ENCODE results near the gene TMCC3. TPM values are rescaled to one million over a fixed set of nuclear protein-coding genes. Genes with fewer than 3 reads are reported as not detected.

TMCC3 gene
- total and polyA plus RNA-seq, 2 experiments from 2014 or later = 1.4 to 3.6 TPM

DNA sequence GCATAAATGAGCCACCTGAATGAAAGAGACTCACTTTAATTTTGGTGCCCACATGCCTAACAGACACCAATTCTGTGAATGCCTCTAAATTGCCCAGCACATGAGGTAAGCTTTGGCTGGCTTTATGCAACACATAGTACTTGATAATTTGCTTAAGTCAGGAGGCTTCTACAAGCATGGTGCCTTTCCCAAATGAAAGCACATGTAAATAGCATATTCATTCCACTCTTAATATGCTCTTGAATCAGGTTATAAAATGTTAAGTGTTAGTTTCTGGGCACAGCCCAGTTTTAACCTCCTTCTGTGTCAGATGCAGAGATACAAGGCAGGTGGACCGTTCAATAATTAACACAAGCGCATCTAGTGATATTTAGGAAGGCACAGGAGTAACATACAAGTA, 15.6 kb downstream of the TMCC3 start:
- Histone ChIP-seq H4K20me1 (replicated peaks; ENCODE audit: insufficient read depth) (no peaks in the 10 kb centered on the region), H3K36me3 (ENCODE audit: insufficient read depth) (no peaks in the 10 kb centered on the region), H3K27ac (ENCODE audit: low read depth) (no peak overlapping the region; the same call in 1 of the 2 replicates), H3K27me3 (ENCODE audit: insufficient read depth) (no peaks in the 10 kb centered on the region), H3K4me3 (no peak overlapping the region), H3K79me2 (replicated peaks; ENCODE audit: insufficient read depth) (0 out of 2 replicates have a peak, but pooled peaks cover 3% of the 10 kb centered on the region), H3K4me2 (no peak overlapping the region), H2AFZ (no peak overlapping the region), H3F3A (replicated peaks; ENCODE audit: low read depth) (no peaks in the 10 kb centered on the region), H3K9me2 (ENCODE audit: insufficient read depth) (no peaks in the 10 kb centered on the region), H3K4me1 (ENCODE audit: insufficient read depth) (no peaks in the 10 kb centered on the region)
- H3K27me3 Mint-ChIP-seq (ENCODE audit: insufficient read depth, low read depth, poor library complexity) = no peaks in the 10 kb centered on the region
- H3K36me3 Mint-ChIP-seq (ENCODE audit: low read depth) = no peaks in the 10 kb centered on the region
- no peak overlapping the region for H3K4me3 Mint-ChIP-seq
- no peak for ATAC-seq
- no peaks in the 10 kb centered on the region for H3K9me3 Mint-ChIP-seq
- DNase-seq (ENCODE audit: low spot score) = no peak
- TF ChIP-seq, protein P1, sequence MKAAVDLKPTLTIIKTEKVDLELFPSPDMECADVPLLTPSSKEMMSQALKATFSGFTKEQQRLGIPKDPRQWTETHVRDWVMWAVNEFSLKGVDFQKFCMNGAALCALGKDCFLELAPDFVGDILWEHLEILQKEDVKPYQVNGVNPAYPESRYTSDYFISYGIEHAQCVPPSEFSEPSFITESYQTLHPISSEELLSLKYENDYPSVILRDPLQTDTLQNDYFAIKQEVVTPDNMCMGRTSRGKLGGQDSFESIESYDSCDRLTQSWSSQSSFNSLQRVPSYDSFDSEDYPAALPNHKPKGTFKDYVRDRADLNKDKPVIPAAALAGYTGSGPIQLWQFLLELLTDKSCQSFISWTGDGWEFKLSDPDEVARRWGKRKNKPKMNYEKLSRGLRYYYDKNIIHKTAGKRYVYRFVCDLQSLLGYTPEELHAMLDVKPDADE (IDR thresholded peaks at IDR 0.05) = no peak
- TF ChIP-seq JUNB (IDR thresholded peaks at IDR 0.05; ENCODE audit: unreplicated experiment) (no peak), EZH2phosphoT487 (IDR thresholded peaks at IDR 0.05; ENCODE audit: unreplicated experiment) (no peak), NANOG (IDR thresholded peaks at IDR 0.05; ENCODE audit: borderline replicate concordance) (no peak), EZH2 (IDR thresholded peaks at IDR 0.05; ENCODE audit: low read depth, unreplicated experiment) (no peak), CREB1 (CRISPR knock-in tag; IDR thresholded peaks at IDR 0.05; ENCODE audit: low read depth) (no peak), POLR2AphosphoS5 (IDR thresholded peaks at IDR 0.05; ENCODE audit: low read depth) (no peak), ZNF331 (CRISPR knock-in tag; IDR thresholded peaks at IDR 0.05; ENCODE audit: low read depth) (no peak), ZNF114 (CRISPR knock-in tag; IDR thresholded peaks at IDR 0.05) (no peak), STAT1 (IDR thresholded peaks at IDR 0.05; ENCODE audit: unreplicated experiment) (no peak)
- TF ChIP-seq, protein P2, sequence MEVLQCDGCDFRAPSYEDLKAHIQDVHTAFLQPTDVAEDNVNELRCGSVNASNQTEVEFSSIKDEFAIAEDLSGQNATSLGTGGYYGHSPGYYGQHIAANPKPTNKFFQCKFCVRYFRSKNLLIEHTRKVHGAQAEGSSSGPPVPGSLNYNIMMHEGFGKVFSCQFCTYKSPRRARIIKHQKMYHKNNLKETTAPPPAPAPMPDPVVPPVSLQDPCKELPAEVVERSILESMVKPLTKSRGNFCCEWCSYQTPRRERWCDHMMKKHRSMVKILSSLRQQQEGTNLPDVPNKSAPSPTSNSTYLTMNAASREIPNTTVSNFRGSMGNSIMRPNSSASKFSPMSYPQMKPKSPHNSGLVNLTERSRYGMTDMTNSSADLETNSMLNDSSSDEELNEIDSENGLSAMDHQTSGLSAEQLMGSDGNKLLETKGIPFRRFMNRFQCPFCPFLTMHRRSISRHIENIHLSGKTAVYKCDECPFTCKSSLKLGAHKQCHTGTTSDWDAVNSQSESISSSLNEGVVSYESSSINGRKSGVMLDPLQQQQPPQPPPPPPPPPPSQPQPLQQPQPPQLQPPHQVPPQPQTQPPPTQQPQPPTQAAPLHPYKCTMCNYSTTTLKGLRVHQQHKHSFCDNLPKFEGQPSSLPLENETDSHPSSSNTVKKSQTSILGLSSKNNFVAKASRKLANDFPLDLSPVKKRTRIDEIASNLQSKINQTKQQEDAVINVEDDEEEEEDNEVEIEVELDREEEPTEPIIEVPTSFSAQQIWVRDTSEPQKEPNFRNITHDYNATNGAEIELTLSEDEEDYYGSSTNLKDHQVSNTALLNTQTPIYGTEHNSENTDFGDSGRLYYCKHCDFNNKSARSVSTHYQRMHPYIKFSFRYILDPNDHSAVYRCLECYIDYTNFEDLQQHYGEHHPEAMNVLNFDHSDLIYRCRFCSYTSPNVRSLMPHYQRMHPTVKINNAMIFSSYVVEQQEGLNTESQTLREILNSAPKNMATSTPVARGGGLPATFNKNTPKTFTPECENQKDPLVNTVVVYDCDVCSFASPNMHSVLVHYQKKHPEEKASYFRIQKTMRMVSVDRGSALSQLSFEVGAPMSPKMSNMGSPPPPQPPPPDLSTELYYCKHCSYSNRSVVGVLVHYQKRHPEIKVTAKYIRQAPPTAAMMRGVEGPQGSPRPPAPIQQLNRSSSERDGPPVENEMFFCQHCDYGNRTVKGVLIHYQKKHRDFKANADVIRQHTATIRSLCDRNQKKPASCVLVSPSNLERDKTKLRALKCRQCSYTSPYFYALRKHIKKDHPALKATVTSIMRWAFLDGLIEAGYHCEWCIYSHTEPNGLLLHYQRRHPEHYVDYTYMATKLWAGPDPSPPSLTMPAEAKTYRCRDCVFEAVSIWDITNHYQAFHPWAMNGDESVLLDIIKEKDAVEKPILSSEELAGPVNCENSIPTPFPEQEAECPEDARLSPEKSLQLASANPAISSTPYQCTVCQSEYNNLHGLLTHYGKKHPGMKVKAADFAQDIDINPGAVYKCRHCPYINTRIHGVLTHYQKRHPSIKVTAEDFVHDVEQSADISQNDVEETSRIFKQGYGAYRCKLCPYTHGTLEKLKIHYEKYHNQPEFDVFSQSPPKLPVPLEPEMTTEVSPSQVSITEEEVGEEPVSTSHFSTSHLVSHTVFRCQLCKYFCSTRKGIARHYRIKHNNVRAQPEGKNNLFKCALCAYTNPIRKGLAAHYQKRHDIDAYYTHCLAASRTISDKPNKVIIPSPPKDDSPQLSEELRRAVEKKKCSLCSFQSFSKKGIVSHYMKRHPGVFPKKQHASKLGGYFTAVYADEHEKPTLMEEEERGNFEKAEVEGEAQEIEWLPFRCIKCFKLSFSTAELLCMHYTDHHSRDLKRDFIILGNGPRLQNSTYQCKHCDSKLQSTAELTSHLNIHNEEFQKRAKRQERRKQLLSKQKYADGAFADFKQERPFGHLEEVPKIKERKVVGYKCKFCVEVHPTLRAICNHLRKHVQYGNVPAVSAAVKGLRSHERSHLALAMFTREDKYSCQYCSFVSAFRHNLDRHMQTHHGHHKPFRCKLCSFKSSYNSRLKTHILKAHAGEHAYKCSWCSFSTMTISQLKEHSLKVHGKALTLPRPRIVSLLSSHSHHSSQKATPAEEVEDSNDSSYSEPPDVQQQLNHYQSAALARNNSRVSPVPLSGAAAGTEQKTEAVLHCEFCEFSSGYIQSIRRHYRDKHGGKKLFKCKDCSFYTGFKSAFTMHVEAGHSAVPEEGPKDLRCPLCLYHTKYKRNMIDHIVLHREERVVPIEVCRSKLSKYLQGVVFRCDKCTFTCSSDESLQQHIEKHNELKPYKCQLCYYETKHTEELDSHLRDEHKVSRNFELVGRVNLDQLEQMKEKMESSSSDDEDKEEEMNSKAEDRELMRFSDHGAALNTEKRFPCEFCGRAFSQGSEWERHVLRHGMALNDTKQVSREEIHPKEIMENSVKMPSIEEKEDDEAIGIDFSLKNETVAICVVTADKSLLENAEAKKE (CRISPR knock-in tag; IDR thresholded peaks at IDR 0.05) = no peak
- TF ChIP-seq, protein P3, sequence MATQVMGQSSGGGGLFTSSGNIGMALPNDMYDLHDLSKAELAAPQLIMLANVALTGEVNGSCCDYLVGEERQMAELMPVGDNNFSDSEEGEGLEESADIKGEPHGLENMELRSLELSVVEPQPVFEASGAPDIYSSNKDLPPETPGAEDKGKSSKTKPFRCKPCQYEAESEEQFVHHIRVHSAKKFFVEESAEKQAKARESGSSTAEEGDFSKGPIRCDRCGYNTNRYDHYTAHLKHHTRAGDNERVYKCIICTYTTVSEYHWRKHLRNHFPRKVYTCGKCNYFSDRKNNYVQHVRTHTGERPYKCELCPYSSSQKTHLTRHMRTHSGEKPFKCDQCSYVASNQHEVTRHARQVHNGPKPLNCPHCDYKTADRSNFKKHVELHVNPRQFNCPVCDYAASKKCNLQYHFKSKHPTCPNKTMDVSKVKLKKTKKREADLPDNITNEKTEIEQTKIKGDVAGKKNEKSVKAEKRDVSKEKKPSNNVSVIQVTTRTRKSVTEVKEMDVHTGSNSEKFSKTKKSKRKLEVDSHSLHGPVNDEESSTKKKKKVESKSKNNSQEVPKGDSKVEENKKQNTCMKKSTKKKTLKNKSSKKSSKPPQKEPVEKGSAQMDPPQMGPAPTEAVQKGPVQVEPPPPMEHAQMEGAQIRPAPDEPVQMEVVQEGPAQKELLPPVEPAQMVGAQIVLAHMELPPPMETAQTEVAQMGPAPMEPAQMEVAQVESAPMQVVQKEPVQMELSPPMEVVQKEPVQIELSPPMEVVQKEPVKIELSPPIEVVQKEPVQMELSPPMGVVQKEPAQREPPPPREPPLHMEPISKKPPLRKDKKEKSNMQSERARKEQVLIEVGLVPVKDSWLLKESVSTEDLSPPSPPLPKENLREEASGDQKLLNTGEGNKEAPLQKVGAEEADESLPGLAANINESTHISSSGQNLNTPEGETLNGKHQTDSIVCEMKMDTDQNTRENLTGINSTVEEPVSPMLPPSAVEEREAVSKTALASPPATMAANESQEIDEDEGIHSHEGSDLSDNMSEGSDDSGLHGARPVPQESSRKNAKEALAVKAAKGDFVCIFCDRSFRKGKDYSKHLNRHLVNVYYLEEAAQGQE (IDR thresholded peaks at IDR 0.05; ENCODE audit: unreplicated experiment) = no peak
- TF ChIP-seq, protein P4, sequence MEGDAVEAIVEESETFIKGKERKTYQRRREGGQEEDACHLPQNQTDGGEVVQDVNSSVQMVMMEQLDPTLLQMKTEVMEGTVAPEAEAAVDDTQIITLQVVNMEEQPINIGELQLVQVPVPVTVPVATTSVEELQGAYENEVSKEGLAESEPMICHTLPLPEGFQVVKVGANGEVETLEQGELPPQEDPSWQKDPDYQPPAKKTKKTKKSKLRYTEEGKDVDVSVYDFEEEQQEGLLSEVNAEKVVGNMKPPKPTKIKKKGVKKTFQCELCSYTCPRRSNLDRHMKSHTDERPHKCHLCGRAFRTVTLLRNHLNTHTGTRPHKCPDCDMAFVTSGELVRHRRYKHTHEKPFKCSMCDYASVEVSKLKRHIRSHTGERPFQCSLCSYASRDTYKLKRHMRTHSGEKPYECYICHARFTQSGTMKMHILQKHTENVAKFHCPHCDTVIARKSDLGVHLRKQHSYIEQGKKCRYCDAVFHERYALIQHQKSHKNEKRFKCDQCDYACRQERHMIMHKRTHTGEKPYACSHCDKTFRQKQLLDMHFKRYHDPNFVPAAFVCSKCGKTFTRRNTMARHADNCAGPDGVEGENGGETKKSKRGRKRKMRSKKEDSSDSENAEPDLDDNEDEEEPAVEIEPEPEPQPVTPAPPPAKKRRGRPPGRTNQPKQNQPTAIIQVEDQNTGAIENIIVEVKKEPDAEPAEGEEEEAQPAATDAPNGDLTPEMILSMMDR (conservative IDR thresholded peaks at IDR 0.05; ENCODE audit: low read depth in 2 of 2) = no peak
- no peaks in the 10 kb centered on the region; the same call in 2 of the 3 replicates for H3K4me1 Mint-ChIP-seq
- H3K27ac Mint-ChIP-seq = no peak overlapping the region

Measured in GM23338 (cell line).